ENCODE results near the gene SPRYD4. TPM values are rescaled to one million over a fixed set of nuclear protein-coding genes. Genes with fewer than 3 reads are reported as not detected.

The SPRYD4 gene
- total and polyA plus RNA-seq, 9 of the 15 experiments (the other 6 are each of a cell fraction or from before 2014, with no cell fraction given) = 1.8 to 4.7 (median 2.8) TPM

GRCh38 chr12:56468216-56469006, at the start of gene SPRYD4 (continued):
- TF ChIP-seq POU5F1 (IDR thresholded peaks at IDR 0.05; ENCODE audit: borderline replicate concordance, low read depth, low read length, partially characterized antibody) = no peak
- no peak for TF ChIP-seq ZC3H11A (IDR thresholded peaks at IDR 0.05; ENCODE audit: low read depth, low read length)
- peak; percentile 56 for TF ChIP-seq JUND (IDR thresholded peaks at IDR 0.05; ENCODE audit: borderline replicate concordance, low read depth, low read length)
- no peak; the same call in 2 of the 3 replicates for TF ChIP-seq JUND (tag; IDR thresholded peaks at IDR 0.05; ENCODE audit: borderline replicate concordance, low read depth, low read length)
- peak; percentile 92 for TF ChIP-seq POLR2AphosphoS5 (IDR thresholded peaks at IDR 0.05; ENCODE audit: control insufficient read depth, insufficient read depth, low read depth, low read length)
- TF ChIP-seq KLF6 (CRISPR knock-in tag; IDR thresholded peaks at IDR 0.05; ENCODE audit: borderline replicate concordance) = 0 out of 2 replicates have a peak, but pooled peaks have one; percentile 42
- no peak for TF ChIP-seq NR2C2 (CRISPR knock-in tag; IDR thresholded peaks at IDR 0.05)
- TF ChIP-seq NR2C2 (tag; IDR thresholded peaks at IDR 0.05) = peak; percentile 82
- TF ChIP-seq NBN (IDR thresholded peaks at IDR 0.05; ENCODE audit: low read depth) = peak; percentile 84
- TF ChIP-seq ZNF644 (tag; IDR thresholded peaks at IDR 0.05; ENCODE audit: low read depth) = peak; percentile 23; the same call in 1 of the 2 replicates
- TF ChIP-seq SMARCE1 (IDR thresholded peaks at IDR 0.05) = peak; percentile 11; the same call in 1 of the 2 replicates
- peak; percentile 41 to 81; a peak in 2 of 4 replicates for TF ChIP-seq MLLT1 (IDR thresholded peaks at IDR 0.05)
- TF ChIP-seq SMARCA4 (IDR thresholded peaks at IDR 0.05) = peak; percentile 26
- no peak for TF ChIP-seq ZNF41 (CRISPR knock-in tag; conservative IDR thresholded peaks at IDR 0.05)
- peak; percentile 76 for TF ChIP-seq ZFX (CRISPR knock-in tag; IDR thresholded peaks at IDR 0.05)
- TF ChIP-seq CTBP1 (IDR thresholded peaks at IDR 0.05; ENCODE audit: borderline replicate concordance) = peak; percentile 86
- peak in 1 of 2 experiments; percentile 56; a peak in 1 of 4 replicates for TF ChIP-seq TEAD1 (CRISPR knock-in tag; IDR thresholded peaks at IDR 0.05)
- TF ChIP-seq E2F1 (CRISPR knock-in tag; IDR thresholded peaks at IDR 0.05) = peak; percentile 41; the same call in 1 of the 2 replicates
- 0 out of 2 replicates have a peak, but pooled peaks have one; percentile 28 for TF ChIP-seq PYGO2 (tag; IDR thresholded peaks at IDR 0.05)
- TF ChIP-seq ADNP (tag; IDR thresholded peaks at IDR 0.05) = peak; percentile 5; the same call in 1 of the 2 replicates
- peak; percentile 97 for TF ChIP-seq USF1 (CRISPR knock-in tag; IDR thresholded peaks at IDR 0.05)
- TF ChIP-seq POLR2H (tag; IDR thresholded peaks at IDR 0.05; ENCODE audit: low read depth) = peak; percentile 85
- TF ChIP-seq, protein P1, sequence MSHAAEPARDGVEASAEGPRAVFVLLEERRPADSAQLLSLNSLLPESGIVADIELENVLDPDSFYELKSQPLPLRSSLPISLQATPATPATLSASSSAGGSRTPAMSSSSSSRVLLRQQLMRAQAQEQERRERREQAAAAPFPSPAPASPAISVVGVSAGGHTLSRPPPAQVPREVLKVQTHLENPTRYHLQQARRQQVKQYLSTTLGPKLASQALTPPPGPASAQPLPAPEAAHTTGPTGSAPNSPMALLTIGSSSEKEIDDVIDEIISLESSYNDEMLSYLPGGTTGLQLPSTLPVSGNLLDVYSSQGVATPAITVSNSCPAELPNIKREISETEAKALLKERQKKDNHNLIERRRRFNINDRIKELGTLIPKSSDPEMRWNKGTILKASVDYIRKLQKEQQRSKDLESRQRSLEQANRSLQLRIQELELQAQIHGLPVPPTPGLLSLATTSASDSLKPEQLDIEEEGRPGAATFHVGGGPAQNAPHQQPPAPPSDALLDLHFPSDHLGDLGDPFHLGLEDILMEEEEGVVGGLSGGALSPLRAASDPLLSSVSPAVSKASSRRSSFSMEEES (CRISPR knock-in tag; IDR thresholded peaks at IDR 0.05) = peak; percentile 44; the same call in 1 of the 2 replicates

All from K562 (cell line).